Memory B cell (primary cell): ENCODE measurements around the gene MYDGF.

ENCODE experiments used
- ATAC-seq: fragments of 150-1000 bp; cut with Tn5 transposase; 2 replicates; pipeline ENCODE4 v1.10.0; 2021; ENCODE audit warnings: low read depth, mild to moderate bottlenecking, moderate library complexity
- DNase-seq, 2 donors: peaks; one replicate each; pipeline ENCODE4 v3.0.0; 2022; ENCODE audit warnings: low spot score in 2 of 2
- H3K27ac Mint-ChIP-seq: one replicate; pipeline ENCODE4 v1.8.0; 2022; ENCODE audit warnings: mild to moderate bottlenecking, moderate library complexity, mixed read lengths
- H3K27me3 Mint-ChIP-seq: one replicate; pipeline ENCODE4 v1.8.0; 2022; ENCODE audit warnings: mixed read lengths
- H3K36me3 Mint-ChIP-seq: one replicate; pipeline ENCODE4 v1.8.0; 2022; ENCODE audit warnings: mild to moderate bottlenecking, mixed read lengths
- H3K4me1 Mint-ChIP-seq: one replicate; pipeline ENCODE4 v1.8.0; 2022; ENCODE audit warnings: mixed read lengths
- H3K4me3 Mint-ChIP-seq: one replicate; pipeline ENCODE4 v1.8.0; 2022; ENCODE audit warnings: mild to moderate bottlenecking, moderate library complexity, mixed read lengths
- H3K9me3 Mint-ChIP-seq: one replicate; pipeline ENCODE4 v1.8.0; 2022; ENCODE audit warnings: mixed read lengths

The MYDGF gene

GRCh38 chr19:4636761-4637160 lies 33.4 kb downstream of the MYDGF start:
- ATAC-seq (no peak), DNase-seq (no peak)
- no peaks in the 10 kb centered on the region for H3K36me3 Mint-ChIP-seq
- H3K4me1 Mint-ChIP-seq = peaks cover 18% of the 10 kb centered on the region
- peaks cover 3% of the 10 kb centered on the region for H3K27me3 Mint-ChIP-seq
- no peaks in the 10 kb centered on the region for H3K9me3 Mint-ChIP-seq
- no peak overlapping the region for H3K27ac Mint-ChIP-seq
- peak overlapping the region; percentile 68 for H3K4me3 Mint-ChIP-seq

GRCh38 chr19:4636151-4636717 lies 33.9 kb downstream of the MYDGF start:
- peak; percentile 4 for ATAC-seq

GRCh38 chr19:4635754-4636116 lies 34.4 kb downstream of the MYDGF start:
- Mint-ChIP-seq H3K4me1 (peaks cover 15% of the 10 kb centered on the region), H3K9me3 (no peaks in the 10 kb centered on the region), H3K27me3 (peaks cover 5% of the 10 kb centered on the region), H3K4me3 (peak overlapping the region; percentile 65), H3K36me3 (no peaks in the 10 kb centered on the region), H3K27ac (no peak overlapping the region)
- DNase-seq (no peak), ATAC-seq (no peak)

More at GRCh38 chr19:4636151-4636717, 33.9 kb downstream of the MYDGF start:
- Mint-ChIP-seq H3K9me3 (no peaks in the 10 kb centered on the region), H3K4me3 (peak overlapping the region; percentile 68), H3K27me3 (peaks cover 3% of the 10 kb centered on the region), H3K36me3 (no peaks in the 10 kb centered on the region), H3K27ac (no peak overlapping the region), H3K4me1 (peaks cover 17% of the 10 kb centered on the region)
- DNase-seq = peak; percentile 76 to 91

GRCh38 chr19:4633140-4633967 lies 36.8 kb downstream of the MYDGF start:
- H3K4me1 Mint-ChIP-seq = peaks cover 7% of the 10 kb centered on the region
- no peak overlapping the region for H3K27ac Mint-ChIP-seq
- H3K36me3 Mint-ChIP-seq = no peaks in the 10 kb centered on the region
- no peak overlapping the region for H3K4me3 Mint-ChIP-seq
- H3K27me3 Mint-ChIP-seq = peaks cover 7% of the 10 kb centered on the region
- no peaks in the 10 kb centered on the region for H3K9me3 Mint-ChIP-seq
- ATAC-seq (peak; percentile 58), DNase-seq (peak in 1 of 2 donors; percentile 60)

GRCh38 chr19:4624733-4625362 lies 45.3 kb downstream of the MYDGF start:
- no peaks in the 10 kb centered on the region for H3K36me3 Mint-ChIP-seq

GRCh38 chr19:4624301-4624700 lies 45.8 kb downstream of the MYDGF start:
- Mint-ChIP-seq H3K4me1 (no peaks in the 10 kb centered on the region), H3K36me3 (no peaks in the 10 kb centered on the region), H3K9me3 (no peaks in the 10 kb centered on the region), H3K27me3 (peaks cover 16% of the 10 kb centered on the region), H3K4me3 (no peak overlapping the region), H3K27ac (no peak overlapping the region)
- ATAC-seq (no peak), DNase-seq (no peak)

More at GRCh38 chr19:4624733-4625362, 45.3 kb downstream of the MYDGF start:
- Mint-ChIP-seq H3K4me1 (no peaks in the 10 kb centered on the region), H3K27ac (no peak overlapping the region), H3K9me3 (no peaks in the 10 kb centered on the region), H3K4me3 (no peak overlapping the region), H3K27me3 (peaks cover 16% of the 10 kb centered on the region)
- ATAC-seq = no peak
- no peak for DNase-seq

- H3K4me1 Mint-ChIP-seq = no peaks in the 10 kb centered on the region
- no peak overlapping the region for H3K27ac Mint-ChIP-seq
- ATAC-seq = no peak
- no peaks in the 10 kb centered on the region for H3K36me3 Mint-ChIP-seq
- peaks cover 21% of the 10 kb centered on the region for H3K27me3 Mint-ChIP-seq
- no peaks in the 10 kb centered on the region for H3K9me3 Mint-ChIP-seq
- DNase-seq = no peak
- H3K4me3 Mint-ChIP-seq = no peak overlapping the region
These were observed 47.3 kb downstream of the MYDGF start for GRCh38 chr19:4622695-4623421.

GRCh38 chr19:4620675-4621074 lies 49.5 kb downstream of the MYDGF start:
- no peak for ATAC-seq
- H3K4me1 Mint-ChIP-seq = no peaks in the 10 kb centered on the region
- H3K36me3 Mint-ChIP-seq = no peaks in the 10 kb centered on the region
- no peak overlapping the region for H3K27ac Mint-ChIP-seq
- no peak for DNase-seq
- no peaks in the 10 kb centered on the region for H3K9me3 Mint-ChIP-seq
- H3K4me3 Mint-ChIP-seq = no peak overlapping the region
- H3K27me3 Mint-ChIP-seq = peaks cover 19% of the 10 kb centered on the region

- no peak overlapping the region for H3K27ac Mint-ChIP-seq
- H3K27me3 Mint-ChIP-seq = peaks cover 17% of the 10 kb centered on the region
- no peak overlapping the region for H3K4me3 Mint-ChIP-seq
- H3K36me3 Mint-ChIP-seq = no peaks in the 10 kb centered on the region
- ATAC-seq = no peak
- H3K9me3 Mint-ChIP-seq = no peaks in the 10 kb centered on the region
- DNase-seq = no peak
- no peaks in the 10 kb centered on the region for H3K4me1 Mint-ChIP-seq
These were observed 50.4 kb downstream of the MYDGF start for GRCh38 chr19:4619668-4620294.

- ATAC-seq (no peak), DNase-seq (no peak)
- H3K27ac Mint-ChIP-seq = no peak overlapping the region
- no peaks in the 10 kb centered on the region for H3K9me3 Mint-ChIP-seq
- no peak overlapping the region for H3K4me3 Mint-ChIP-seq
- H3K36me3 Mint-ChIP-seq = no peaks in the 10 kb centered on the region
- no peaks in the 10 kb centered on the region for H3K4me1 Mint-ChIP-seq
- peaks cover 18% of the 10 kb centered on the region for H3K27me3 Mint-ChIP-seq
These were observed 52.1 kb downstream of the MYDGF start for GRCh38 chr19:4618019-4618418.

- Mint-ChIP-seq H3K36me3 (no peaks in the 10 kb centered on the region), H3K27me3 (peaks cover 17% of the 10 kb centered on the region), H3K27ac (no peak overlapping the region), H3K9me3 (no peaks in the 10 kb centered on the region), H3K4me1 (peaks cover 3% of the 10 kb centered on the region), H3K4me3 (no peak overlapping the region)
- DNase-seq (no peak), ATAC-seq (no peak)
These were observed 56.8 kb downstream of the MYDGF start for GRCh38 chr19:4613254-4613751.

GRCh38 chr19:4609878-4610511 lies 60.1 kb downstream of the MYDGF start:
- no peak overlapping the region for H3K4me3 Mint-ChIP-seq
- DNase-seq = no peak
- peaks cover 3% of the 10 kb centered on the region for H3K4me1 Mint-ChIP-seq
- H3K36me3 Mint-ChIP-seq = no peaks in the 10 kb centered on the region
- no peak overlapping the region for H3K27ac Mint-ChIP-seq
- peak; percentile 54 for ATAC-seq
- peaks cover 14% of the 10 kb centered on the region for H3K27me3 Mint-ChIP-seq
- no peaks in the 10 kb centered on the region for H3K9me3 Mint-ChIP-seq
